ENCODE data around the gene ZBTB21. TPM values are rescaled to one million over a fixed set of nuclear protein-coding genes. Genes with fewer than 3 reads are reported as not detected.

ZBTB21 gene
- polyA plus RNA-seq, 1 of the 3 experiments (the other 2 are of a cell fraction): 2.9 TPM

DNA sequence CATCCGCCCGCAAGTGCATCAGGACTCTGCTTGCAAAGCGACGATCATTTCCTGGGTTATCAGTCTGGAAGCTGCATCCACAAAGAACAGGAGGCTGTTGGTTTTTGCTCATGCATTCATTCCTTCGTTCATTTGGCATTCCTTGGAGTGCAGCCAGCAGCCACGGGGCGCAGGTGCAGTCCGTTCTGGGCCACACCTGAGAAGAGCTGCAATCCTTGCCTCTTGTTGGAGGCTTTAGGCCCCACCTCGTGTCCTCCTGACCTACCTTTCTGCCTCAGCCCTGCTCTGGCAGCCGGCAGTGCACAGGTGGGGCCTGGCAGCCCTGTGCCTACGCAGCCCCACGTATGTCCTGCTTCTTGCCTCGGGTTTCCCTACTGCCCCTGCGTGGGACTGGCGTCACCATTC lies 36.7 kb downstream of the ZBTB21 start (continued):
- TF ChIP-seq, protein P1, sequence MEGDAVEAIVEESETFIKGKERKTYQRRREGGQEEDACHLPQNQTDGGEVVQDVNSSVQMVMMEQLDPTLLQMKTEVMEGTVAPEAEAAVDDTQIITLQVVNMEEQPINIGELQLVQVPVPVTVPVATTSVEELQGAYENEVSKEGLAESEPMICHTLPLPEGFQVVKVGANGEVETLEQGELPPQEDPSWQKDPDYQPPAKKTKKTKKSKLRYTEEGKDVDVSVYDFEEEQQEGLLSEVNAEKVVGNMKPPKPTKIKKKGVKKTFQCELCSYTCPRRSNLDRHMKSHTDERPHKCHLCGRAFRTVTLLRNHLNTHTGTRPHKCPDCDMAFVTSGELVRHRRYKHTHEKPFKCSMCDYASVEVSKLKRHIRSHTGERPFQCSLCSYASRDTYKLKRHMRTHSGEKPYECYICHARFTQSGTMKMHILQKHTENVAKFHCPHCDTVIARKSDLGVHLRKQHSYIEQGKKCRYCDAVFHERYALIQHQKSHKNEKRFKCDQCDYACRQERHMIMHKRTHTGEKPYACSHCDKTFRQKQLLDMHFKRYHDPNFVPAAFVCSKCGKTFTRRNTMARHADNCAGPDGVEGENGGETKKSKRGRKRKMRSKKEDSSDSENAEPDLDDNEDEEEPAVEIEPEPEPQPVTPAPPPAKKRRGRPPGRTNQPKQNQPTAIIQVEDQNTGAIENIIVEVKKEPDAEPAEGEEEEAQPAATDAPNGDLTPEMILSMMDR (IDR thresholded peaks at IDR 0.05): no peak
- TF ChIP-seq RAD21 (IDR thresholded peaks at IDR 0.05; ENCODE audit: low read length): no peak

DNA sequence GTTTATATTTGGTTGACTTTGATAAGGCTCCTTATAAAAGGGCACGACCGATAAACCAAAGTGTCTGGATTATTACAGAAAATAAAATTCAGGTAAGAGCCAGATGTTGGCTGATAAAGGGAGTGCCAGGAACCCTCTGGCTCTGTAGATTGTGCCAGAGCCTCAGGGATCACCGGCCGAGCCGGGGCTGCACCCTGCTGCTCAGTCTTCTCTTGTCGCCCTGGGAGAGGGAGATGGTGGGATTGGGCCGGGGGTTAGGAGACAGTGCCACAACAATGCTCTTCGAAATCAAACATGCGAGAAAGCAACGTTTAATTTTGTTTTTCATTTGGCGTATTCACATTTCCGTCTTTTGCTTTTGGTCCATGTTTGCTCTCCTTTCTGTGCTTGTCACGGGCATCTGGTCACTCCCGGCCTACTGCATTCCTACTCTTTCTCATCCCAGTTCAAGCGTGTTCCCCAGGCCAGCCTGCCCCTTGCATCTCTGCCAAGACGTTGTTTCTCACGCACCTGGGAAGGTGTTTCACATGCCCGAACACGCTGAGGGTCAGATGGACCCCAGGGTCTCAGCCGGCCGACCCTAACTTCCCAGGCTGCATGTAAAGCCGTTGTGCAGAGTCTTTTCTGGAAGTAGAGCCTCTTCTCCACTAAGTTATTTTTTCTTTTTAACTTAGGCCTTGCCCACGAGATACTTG lies 37.5 kb downstream of the ZBTB21 start:
- no peaks in the 10 kb centered on the region for H3F3A ChIP-seq (replicated peaks; ENCODE audit: insufficient read depth)
- TF ChIP-seq RCOR1 (IDR thresholded peaks at IDR 0.05; ENCODE audit: low read length) (no peak), GATA2 (CRISPR knock-in tag; IDR thresholded peaks at IDR 0.05) (no peak), GABPA (IDR thresholded peaks at IDR 0.05; ENCODE audit: low read depth) (no peak), TAF1 (IDR thresholded peaks at IDR 0.05; ENCODE audit: borderline replicate concordance, low read depth, low read length) (no peak), CHD2 (IDR thresholded peaks at IDR 0.05; ENCODE audit: low read length, partially characterized antibody) (no peak), NFIC (IDR thresholded peaks at IDR 0.05; ENCODE audit: borderline replicate concordance) (no peak), TCF12 (IDR thresholded peaks at IDR 0.05) (no peak), EP300 (IDR thresholded peaks at IDR 0.05; ENCODE audit: borderline replicate concordance in 1 of 2, low read depth in 1 of 2, low read length in 1 of 2) (no peak), JUND (IDR thresholded peaks at IDR 0.05) (no peak), POLR2AphosphoS5 (IDR thresholded peaks at IDR 0.05; ENCODE audit: low read depth, low read length) (no peak)
- TF ChIP-seq, protein P2, sequence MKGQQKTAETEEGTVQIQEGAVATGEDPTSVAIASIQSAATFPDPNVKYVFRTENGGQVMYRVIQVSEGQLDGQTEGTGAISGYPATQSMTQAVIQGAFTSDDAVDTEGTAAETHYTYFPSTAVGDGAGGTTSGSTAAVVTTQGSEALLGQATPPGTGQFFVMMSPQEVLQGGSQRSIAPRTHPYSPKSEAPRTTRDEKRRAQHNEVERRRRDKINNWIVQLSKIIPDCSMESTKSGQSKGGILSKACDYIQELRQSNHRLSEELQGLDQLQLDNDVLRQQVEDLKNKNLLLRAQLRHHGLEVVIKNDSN (IDR thresholded peaks at IDR 0.05; ENCODE audit: borderline replicate concordance, low read depth): no peak
- TF ChIP-seq, protein P3, sequence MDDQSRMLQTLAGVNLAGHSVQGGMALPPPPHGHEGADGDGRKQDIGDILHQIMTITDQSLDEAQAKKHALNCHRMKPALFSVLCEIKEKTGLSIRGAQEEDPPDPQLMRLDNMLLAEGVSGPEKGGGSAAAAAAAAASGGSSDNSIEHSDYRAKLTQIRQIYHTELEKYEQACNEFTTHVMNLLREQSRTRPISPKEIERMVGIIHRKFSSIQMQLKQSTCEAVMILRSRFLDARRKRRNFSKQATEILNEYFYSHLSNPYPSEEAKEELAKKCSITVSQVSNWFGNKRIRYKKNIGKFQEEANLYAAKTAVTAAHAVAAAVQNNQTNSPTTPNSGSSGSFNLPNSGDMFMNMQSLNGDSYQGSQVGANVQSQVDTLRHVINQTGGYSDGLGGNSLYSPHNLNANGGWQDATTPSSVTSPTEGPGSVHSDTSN (IDR thresholded peaks at IDR 0.05): no peak
- TF ChIP-seq, protein P4, sequence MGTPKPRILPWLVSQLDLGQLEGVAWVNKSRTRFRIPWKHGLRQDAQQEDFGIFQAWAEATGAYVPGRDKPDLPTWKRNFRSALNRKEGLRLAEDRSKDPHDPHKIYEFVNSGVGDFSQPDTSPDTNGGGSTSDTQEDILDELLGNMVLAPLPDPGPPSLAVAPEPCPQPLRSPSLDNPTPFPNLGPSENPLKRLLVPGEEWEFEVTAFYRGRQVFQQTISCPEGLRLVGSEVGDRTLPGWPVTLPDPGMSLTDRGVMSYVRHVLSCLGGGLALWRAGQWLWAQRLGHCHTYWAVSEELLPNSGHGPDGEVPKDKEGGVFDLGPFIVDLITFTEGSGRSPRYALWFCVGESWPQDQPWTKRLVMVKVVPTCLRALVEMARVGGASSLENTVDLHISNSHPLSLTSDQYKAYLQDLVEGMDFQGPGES (IDR thresholded peaks at IDR 0.05; ENCODE audit: low read depth, low read length): no peak
- TF ChIP-seq, protein P5, sequence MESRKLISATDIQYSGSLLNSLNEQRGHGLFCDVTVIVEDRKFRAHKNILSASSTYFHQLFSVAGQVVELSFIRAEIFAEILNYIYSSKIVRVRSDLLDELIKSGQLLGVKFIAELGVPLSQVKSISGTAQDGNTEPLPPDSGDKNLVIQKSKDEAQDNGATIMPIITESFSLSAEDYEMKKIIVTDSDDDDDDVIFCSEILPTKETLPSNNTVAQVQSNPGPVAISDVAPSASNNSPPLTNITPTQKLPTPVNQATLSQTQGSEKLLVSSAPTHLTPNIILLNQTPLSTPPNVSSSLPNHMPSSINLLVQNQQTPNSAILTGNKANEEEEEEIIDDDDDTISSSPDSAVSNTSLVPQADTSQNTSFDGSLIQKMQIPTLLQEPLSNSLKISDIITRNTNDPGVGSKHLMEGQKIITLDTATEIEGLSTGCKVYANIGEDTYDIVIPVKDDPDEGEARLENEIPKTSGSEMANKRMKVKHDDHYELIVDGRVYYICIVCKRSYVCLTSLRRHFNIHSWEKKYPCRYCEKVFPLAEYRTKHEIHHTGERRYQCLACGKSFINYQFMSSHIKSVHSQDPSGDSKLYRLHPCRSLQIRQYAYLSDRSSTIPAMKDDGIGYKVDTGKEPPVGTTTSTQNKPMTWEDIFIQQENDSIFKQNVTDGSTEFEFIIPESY (IDR thresholded peaks at IDR 0.05; ENCODE audit: borderline replicate concordance, low read depth): no peak
- CTCF ChIA-PET: interaction anchor here (1.0 kb wide), 1 partner anchor 145 kb away, joined by 3 read pairs; no protein-coding TSS in a partner anchor
- H4K20me1 ChIP-seq (ENCODE audit: insufficient read depth): no peaks in the 10 kb centered on the region
- no peak overlapping the region for H3K4me3 ChIP-seq (ENCODE audit: low read depth in 2 of 2, low read length in 1 of 2)
- no peaks in the 10 kb centered on the region for H3K79me2 ChIP-seq (ENCODE audit: insufficient read depth)
- H3K9ac ChIP-seq: no peak overlapping the region
- 86% methylated on average over 22 of the region's 23 CpGs for WGBS (ENCODE audit: low lambda C conversion rate)
- DNase-seq: no peak
- H2AFZ ChIP-seq (ENCODE audit: low read depth): no peak overlapping the region
- H3K36me3 ChIP-seq (replicated peaks in 1 of 2; ENCODE audit: control insufficient read depth in 1 of 2, insufficient read depth in 2 of 2, low read length in 1 of 2): no peaks in the 10 kb centered on the region
- no peaks in the 10 kb centered on the region for H3K27me3 ChIP-seq (ENCODE audit: insufficient read depth)
- POLR2A ChIA-PET: interaction anchor here (0.7 kb wide), 1 partner anchor 797 kb away, joined by 3 read pairs; no protein-coding TSS in a partner anchor
- H3K4me2 ChIP-seq: no peak overlapping the region
- H3K9me3 ChIP-seq: no peaks in the 10 kb centered on the region
- H3K4me1 ChIP-seq (ENCODE audit: control insufficient read depth in 1 of 2, insufficient read depth in 2 of 2, low read depth in 1 of 2, low read length in 1 of 2): no peaks in the 10 kb centered on the region
- H3K27ac ChIP-seq (ENCODE audit: low read depth in 2 of 2, low read length in 1 of 2): no peak overlapping the region
- H3K9me2 ChIP-seq: no peaks in the 10 kb centered on the region
